AG08396 (cell line): ENCODE results near the gene VASN.
A peak's percentile ranks its signal among the peaks of the same experiment; 100 is the strongest.
"Not testable (repeated sequence)": the region's sequence is repeated elsewhere in the genome, so short reads cannot be mapped to it uniquely, and the experiment has no call there.

Experiments
- DNase-seq: peaks from one replicate; pipeline ENCODE4 v3.0.0; 2012; ENCODE audit warnings: low spot score, mixed read lengths

VASN gene

DNA sequence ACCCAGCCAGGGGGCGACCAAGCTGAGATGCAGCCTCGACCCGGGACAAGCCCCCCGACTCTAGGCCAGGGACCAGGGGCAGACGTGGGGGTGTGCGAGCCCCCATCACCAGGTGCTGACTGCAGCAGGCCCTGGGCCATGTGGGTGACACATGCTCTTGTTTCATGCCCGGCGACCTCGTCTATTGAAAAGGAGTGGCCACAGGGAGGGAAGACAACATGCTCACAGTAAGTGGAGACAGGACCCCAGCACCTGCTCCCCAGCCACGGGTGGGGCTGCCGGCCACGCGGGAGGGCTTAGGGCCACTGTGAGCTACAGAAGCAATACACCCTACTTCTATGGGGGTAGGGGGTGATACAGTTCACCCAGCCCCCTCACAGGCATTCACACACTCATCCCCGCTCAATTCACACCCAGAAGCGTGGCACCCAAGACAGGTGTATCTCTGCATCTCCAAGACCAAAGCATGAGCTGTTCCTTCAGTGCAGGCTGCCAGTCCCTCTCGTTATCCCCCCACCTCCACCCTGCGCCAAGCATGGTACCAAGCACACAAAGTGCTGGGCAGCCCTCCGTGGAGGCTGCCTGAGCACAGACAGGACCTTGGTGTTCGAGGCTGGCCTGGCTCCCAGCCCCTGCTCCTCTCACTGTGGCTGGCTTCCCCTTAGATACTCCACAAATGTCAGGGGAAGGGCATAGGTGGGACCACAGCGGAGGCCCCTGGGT, 13.6 kb downstream of the VASN start:
- DNase-seq = peak; percentile 29

- peak; percentile 35 for DNase-seq
These were observed 14.3 kb downstream of the VASN start for GRCh38 chr16:4385789-4386450.

- peak; percentile 60 for DNase-seq
These were observed 14.8 kb downstream of the VASN start for GRCh38 chr16:4386451-4386805.

DNA sequence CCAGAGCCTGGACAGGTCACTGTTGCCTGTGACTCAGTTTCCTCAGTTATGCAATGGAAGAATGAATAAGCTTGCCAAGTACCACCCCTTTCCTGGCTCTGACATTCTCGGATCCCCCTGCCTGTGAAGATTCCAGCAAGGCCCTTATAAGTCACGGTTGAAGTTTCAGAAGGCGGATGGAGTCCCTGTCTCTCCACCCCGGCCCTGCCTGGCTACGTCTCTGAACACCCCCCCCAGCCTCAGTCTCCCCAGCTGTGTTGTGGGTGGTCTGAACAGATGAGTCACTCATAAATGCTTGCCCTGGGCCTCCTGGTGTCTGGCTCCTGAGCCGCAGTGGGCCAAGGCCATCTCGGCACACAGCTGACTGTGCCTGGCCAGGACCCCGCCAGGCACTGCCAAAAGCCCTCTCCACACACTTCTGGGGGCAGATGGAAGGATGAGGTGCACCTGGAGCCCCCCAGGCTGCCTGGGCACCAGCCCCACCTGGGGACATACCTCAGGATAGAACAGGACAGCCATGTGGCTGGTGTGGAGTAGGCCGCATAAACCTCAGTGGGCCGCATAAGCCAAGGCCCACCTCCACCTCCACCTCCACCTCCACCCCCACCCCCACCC, 15.4 kb downstream of the VASN start:
- DNase-seq = peak; percentile 39

DNA sequence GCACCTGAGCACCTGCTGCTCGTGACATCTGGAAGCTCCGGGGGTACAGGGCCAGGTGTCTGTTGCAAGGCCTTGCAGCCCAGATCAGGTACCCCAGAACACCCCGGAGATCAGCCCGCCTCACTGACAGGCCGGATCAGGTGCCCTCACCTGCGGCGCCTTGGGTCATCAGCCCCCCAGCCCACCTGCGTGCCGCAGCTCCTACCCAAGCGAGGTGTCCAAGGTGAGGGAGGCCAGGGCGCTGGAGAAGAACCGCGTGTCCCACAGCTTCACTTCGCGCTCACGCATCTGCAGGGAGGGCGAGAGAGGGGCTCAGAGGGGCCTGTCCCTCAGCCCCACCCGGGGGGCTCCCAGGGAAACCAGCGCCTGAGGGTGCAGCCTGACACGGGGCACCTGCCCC, 16.1 kb downstream of the VASN start:
- no peak for DNase-seq

GRCh38 chr16:4388271-4389021, 16.8 kb downstream of the VASN start:
- DNase-seq = peak; percentile 48

DNA sequence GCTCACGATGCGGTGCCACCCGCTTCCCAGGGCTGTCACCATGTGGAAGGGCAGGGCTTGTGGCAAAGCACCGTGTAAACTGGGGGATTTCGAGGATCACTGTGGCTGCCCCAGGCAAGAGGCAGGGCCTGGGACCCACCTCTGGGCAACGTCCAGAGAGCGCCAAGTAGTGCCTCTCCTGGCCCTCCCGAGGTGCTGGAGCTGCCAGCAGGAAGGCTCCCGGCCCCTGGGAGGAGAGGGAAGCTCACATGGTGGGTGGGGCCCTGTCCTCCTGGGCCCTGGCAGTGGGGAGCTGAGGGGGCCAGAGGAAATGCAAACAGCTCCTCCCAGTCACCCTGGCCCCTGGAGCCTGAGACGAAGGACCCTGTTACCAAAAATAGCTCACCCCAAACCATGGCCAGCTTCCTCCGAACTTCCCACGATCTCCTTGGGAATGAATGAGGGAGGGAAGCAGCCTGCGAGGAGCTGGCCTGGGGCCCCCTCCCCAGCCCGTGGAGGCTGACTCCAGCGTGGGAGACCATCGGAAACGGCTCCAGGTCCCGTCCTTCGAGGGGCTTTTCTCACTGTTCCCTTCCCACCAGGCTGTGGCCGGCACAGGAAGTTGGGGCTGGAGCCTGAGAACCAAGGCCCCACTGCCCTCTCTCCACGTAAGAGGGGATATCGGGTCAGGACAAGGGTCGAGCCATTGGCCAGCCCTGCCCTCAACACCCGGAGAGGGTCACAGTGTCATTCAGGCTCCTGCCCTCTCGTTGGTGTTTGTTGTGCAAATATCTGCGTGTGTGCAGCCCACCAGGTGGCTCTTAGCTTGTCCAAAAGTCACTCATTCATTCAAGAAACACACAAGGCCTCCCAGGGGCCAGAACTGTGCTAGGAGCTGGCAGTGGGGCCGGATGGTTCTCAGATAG, 17.7 kb downstream of the VASN start:
- DNase-seq = no peak

DNA sequence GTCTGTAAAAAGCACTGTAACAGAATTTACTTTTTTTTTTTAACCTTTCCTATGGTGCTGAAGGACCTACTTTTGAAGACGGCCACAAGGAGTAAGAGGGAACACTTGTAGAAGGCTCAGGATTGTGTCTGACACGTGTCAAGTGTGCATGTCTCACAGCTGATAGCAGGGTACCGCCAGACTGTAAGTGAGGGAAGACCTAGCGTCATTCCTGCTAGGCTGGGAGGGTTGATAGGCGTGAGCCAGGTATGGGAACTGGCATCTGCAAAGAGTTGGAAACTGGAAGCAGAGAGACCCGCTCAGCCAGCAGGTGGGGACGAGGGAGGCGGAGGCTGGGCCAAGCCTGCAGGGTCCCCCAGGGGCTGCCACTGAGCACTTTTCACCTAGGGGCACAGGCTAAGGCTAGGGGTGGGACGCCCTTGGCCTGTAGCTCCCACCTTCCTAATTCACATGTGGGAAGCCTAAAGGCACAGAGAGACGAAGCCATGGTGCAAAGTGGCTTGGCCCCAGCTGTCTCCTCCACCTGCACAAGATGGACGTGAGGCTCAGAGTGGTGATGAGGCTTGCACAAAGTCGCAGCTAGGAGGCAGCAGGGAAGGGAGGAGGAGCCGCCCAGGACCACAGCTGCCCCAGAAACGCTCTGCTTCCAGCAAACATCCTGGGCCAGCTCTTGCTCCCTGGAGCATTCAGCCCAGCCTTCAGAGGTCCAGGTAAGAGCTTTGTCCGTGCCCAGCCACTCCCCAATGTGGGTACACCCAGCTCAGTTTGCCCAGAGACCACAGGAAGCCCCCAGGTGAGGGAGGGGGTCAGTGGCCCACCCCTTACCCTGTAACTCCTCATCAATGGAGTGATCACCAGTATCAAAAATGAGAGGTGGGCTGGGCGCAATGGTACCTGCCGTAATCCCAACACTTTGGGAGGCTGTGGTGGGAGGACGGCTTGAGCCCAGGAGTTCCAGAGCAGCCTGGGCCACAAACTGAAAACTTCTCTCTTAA, 18.9 kb downstream of the VASN start:
- DNase-seq = no peak

GRCh38 chr16:4391631-4392381, 20.2 kb downstream of the VASN start:
- peak; percentile 23 for DNase-seq

GRCh38 chr16:4392382-4393239, 21.0 kb downstream of the VASN start:
- DNase-seq = peak; percentile 78

DNA sequence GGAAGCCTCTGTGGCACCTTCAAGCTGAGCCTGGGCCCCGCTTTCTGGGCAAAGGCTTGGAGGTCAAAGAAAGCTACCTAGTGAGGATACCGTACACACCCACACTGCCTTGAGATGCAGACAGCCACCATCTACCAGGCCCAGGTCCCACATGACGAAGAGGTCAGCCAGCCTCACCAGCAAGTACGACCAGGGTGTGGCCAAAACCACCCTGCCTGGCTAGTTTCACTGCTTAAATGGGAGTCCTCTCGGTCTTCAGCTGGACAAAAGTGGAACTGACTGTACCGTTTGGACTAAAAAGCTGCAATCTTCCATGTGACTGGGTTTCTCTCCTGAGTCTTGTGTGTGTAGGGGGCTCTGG, 21.6 kb downstream of the VASN start:
- DNase-seq = peak; percentile 56

DNA sequence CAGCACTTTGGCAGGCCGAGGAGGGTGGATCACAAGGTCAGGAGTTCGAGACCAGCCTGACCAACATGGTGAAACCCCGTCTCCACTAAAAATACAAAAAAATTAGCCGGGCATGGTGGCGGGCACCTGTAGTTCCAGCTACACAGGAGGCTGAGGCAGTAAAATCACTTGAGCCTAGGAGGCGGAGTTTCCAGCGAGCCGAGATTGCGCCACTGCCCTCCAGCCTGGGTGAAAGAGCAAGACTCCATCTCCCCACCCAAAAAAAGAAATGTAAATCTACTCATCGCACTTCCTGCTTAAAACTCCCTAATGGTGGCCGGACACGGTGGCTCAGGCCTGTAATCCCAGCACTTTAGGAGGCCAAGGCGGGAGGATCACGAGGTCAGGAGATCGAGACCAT, 22.2 kb downstream of the VASN start:
- not testable (repeated sequence) for DNase-seq

- DNase-seq = no peak
These were observed 23.5 kb downstream of the VASN start for GRCh38 chr16:4395055-4395726.

DNA sequence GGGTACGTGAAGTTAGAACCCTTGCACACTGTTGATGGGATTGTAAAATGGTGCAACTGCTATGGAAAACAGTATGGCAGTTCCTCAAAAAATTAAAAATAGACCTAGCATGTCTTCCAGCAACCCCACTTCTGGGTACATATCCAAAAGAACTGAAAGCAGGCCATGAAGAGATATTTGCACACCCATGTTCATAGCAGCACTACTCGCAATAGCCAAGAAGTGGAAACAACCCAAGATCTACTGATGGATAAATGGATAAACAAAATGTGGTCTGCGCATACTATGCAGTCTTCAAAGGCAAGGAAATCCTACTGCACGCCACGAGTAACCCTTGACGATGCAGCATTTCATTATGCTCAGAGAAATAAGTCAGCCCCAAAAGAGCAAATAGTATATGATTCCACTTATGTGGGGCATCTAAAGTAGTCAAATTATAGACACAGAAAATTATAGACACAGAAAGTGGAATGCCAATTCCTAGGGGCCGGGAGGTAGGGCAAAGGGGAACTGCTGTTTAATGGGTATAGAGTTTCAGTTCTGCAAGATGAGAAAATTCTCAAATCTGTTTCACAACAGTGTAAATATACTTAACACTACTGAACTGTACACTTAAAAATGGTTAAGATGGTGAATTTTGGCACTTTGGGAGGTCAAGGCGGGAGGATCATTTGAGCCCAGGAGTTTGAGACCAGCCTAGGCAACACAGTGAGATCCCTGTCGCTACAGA, 27.5 kb downstream of the VASN start:
- no peak for DNase-seq

GRCh38 chr16:4401094-4401501, 29.4 kb downstream of the VASN start:
- DNase-seq = no peak

- DNase-seq = no peak
These were observed 29.9 kb downstream of the VASN start for GRCh38 chr16:4401510-4401909.

- DNase-seq = peak; percentile 92
These were observed 30.9 kb downstream of the VASN start for GRCh38 chr16:4402439-4403132.
